Activated CD4-positive, CD25-positive, alpha-beta regulatory T cell treated with anti-CD3 and anti-CD28 coated beads, Interleukin-2, amount 50 U/mL, for 16 hours (primary cell): Measurements from ENCODE around the gene P2RY8.

ENCODE experiments used
- DNase-seq: peaks from one replicate; pipeline ENCODE4 v3.0.0-alpha.2; 2020; ENCODE audit warnings: low read depth, low spot score

The P2RY8 gene

DNA sequence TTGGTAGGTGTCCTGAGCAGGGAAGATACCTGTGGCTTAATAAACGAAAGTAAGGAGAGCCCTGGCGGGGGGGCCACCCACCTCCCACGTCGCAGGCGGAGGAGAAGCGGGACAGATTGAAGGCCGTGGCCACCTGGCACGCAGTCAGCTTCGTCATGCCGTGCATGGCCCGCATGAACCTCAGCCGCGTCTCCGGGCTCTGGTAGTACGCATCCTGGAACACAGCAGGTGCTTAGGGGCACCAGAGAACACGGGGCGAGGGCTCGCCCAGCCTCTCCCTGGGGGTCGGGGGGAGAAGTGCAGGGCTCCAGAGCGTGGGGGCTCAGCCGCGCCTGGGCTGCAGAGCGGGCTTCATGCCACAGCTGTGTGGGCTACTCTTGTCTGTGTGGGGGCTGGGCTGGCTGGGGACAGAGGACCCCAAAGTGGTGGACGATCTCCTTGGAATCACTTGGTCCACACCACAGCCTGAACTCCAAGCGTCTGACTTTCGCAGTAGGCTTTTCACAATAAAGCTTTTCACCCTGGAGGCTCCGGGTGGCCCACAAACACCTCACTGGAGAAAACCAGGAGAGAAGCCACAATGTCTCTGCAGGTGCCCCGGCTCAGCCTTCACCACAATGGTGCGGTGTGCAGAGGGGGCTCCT is 118.0 kb downstream of the P2RY8 start:
- no peak for DNase-seq

- DNase-seq: no peak
Observed at GRCh38 chrX:1417921-1418771, 118.8 kb downstream of the P2RY8 start.

GRCh38 chrX:1416965-1417760 is 119.8 kb downstream of the P2RY8 start:
- no peak for DNase-seq

GRCh38 chrX:1416327-1416784 is 120.6 kb downstream of the P2RY8 start:
- DNase-seq: no peak
